HCT116 (cell line): ENCODE data around the gene TADA2B.

Experiments used
- ZNF274 ChIP-seq: fragments of 200-500 bp; sonication (Bioruptor generic); IDR thresholded peaks from 2 replicates; pipeline ENCODE4 v1.6.1; 2014; ENCODE audit warnings: mild to moderate bottlenecking, low read depth, low read length, inconsistent platforms
- TF ChIP-seq, protein P1 (sequence below): IDR thresholded peaks from 2 replicates; pipeline ENCODE4 v1.6.1; 2012; ENCODE audit warnings: low read depth

DNA sequence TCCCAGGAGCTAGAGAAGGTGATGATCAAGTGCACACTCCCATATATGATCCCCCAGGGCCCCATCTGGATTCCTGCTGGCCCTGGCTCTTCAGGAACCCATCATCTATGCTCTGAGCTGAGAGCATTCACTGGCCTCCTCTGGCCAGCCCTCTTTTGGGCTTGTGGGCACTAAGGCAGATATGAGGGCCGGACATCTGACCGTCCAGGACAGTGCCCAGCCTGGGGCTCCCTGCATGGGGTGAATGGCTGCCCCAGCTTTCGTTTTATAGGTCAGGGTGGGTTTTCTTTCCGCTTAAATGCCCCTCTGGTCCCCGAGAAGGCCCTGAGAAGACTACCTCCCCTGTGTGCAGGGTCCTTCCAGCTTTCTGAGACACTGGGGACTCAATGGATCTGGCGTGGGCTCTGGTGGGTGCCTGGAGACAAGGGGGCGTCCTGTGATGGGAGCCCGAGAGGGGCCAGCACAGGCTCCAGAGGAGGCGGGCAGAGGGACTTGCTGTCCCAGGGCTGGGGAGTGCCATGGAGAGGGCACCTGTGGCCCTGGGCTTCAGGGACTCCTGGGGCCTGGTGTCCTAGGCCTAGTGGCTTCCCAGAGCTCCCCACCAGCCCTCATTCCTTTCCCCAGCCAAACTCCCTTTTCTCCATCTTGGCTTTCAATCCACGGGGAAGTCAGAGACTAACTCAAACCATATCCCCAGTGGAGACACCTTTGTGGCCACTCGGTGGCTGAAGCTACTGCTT lies 64.2 kb downstream of the TADA2B start:
- TF ChIP-seq ZNF274, result no peak
- TF ChIP-seq, protein P1, sequence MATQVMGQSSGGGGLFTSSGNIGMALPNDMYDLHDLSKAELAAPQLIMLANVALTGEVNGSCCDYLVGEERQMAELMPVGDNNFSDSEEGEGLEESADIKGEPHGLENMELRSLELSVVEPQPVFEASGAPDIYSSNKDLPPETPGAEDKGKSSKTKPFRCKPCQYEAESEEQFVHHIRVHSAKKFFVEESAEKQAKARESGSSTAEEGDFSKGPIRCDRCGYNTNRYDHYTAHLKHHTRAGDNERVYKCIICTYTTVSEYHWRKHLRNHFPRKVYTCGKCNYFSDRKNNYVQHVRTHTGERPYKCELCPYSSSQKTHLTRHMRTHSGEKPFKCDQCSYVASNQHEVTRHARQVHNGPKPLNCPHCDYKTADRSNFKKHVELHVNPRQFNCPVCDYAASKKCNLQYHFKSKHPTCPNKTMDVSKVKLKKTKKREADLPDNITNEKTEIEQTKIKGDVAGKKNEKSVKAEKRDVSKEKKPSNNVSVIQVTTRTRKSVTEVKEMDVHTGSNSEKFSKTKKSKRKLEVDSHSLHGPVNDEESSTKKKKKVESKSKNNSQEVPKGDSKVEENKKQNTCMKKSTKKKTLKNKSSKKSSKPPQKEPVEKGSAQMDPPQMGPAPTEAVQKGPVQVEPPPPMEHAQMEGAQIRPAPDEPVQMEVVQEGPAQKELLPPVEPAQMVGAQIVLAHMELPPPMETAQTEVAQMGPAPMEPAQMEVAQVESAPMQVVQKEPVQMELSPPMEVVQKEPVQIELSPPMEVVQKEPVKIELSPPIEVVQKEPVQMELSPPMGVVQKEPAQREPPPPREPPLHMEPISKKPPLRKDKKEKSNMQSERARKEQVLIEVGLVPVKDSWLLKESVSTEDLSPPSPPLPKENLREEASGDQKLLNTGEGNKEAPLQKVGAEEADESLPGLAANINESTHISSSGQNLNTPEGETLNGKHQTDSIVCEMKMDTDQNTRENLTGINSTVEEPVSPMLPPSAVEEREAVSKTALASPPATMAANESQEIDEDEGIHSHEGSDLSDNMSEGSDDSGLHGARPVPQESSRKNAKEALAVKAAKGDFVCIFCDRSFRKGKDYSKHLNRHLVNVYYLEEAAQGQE, result no peak
